Stomach (tissue), 4 donors: Measurements from ENCODE around the gene KDM4B.

ENCODE experiments used
- CTCF ChIP-seq, 7 experiments: fragments of 450-650 bp in 4 of 7; fragments of 200-600 bp in 3 of 7; sonication (generic) in 3 of 7; IDR thresholded peaks; one replicate each; pipeline ENCODE4 v1.5.1; 2016 to 2019; ENCODE audit warnings: antibody characterized with exemption in 7 of 7, control low read depth in 2 of 7, mild to moderate bottlenecking in 1 of 7
- EP300 ChIP-seq: sonication (generic); formaldehyde crosslinking; IDR thresholded peaks from one replicate; pipeline ENCODE4 v1.6.1; 2017; ENCODE audit warnings: antibody characterized with exemption
- POLR2A ChIP-seq, 4 donors: fragments of 450-650 bp; IDR thresholded peaks; one replicate each; pipeline ENCODE4 v1.6.1; 2016; ENCODE audit warnings: antibody characterized with exemption in 4 of 4, control low read depth in 2 of 4, mild to moderate bottlenecking in 1 of 4, moderate library complexity in 1 of 4
- POLR2AphosphoS5 ChIP-seq, 3 donors: sonication (generic); formaldehyde crosslinking; IDR thresholded peaks; one replicate each; pipeline ENCODE4 v1.6.1; 2016; ENCODE audit warnings: antibody characterized with exemption in 3 of 3

GRCh38 chr19:5063873-5064645 lies 95.1 kb downstream of the KDM4B start:
- no peak for TF ChIP-seq CTCF (IDR thresholded peaks at IDR 0.05)
- TF ChIP-seq POLR2AphosphoS5 (IDR thresholded peaks at IDR 0.05): no peak
- no peak for TF ChIP-seq POLR2A (IDR thresholded peaks at IDR 0.05)
- TF ChIP-seq EP300: no peak
